H1 (cell line): ENCODE results near the gene CHSY3. TPM values are rescaled to one million over a fixed set of nuclear protein-coding genes. Genes with fewer than 3 reads are reported as not detected.
A peak's percentile ranks its signal among the peaks of the same experiment; 100 is the strongest.

Experiments
- CTCF ChIA-PET: fragments of 300-600 bp; sonication (Branson Sonifier 250); formaldehyde crosslinking; loops from one replicate; lab custom pipeline; 2021; ENCODE audit not compliant: partially characterized antibody; lab: Charles Lee
- POLR2A ChIA-PET: fragments of 300-600 bp; sonication (Branson Sonifier 250); formaldehyde crosslinking; loops from one replicate; lab custom pipeline; 2021; ENCODE audit warnings: inconsistent platforms; ENCODE audit not compliant: partially characterized antibody; lab: Charles Lee
- DNase-seq, 2 experiments: peaks; one replicate each; pipeline versions ENCODE4 v3.0.0 to v3.0.0-alpha.2; 2010 to 2022; ENCODE audit warnings: low spot score in 2 of 2, low read depth in 1 of 2, mixed read lengths in 1 of 2
- FAIRE-seq: peaks from 2 replicates; lab custom pipeline; 2011; peaks lifted over from hg19 to GRCh38; lab: Jason Lieb, UNC
- H2AFZ ChIP-seq: 2 replicates; pipeline ENCODE4 v1.8.1; 2012; ENCODE audit warnings: low read length, inconsistent platforms
- H2AK5ac ChIP-seq: 2 replicates; pipeline ENCODE4 v1.6.1; 2013; ENCODE audit warnings: low read depth, low read length
- H2BK120ac ChIP-seq: replicated peaks from 2 replicates; pipeline ENCODE3; 2013; ENCODE audit warnings: low read depth, low read length, inconsistent platforms
- H2BK12ac ChIP-seq: 2 replicates; pipeline ENCODE4 v1.6.1; 2013; ENCODE audit warnings: low read depth, low read length
- H2BK15ac ChIP-seq: 2 replicates; pipeline ENCODE4 v1.6.1; 2013; ENCODE audit warnings: low read length
- H2BK20ac ChIP-seq: 2 replicates; pipeline ENCODE4 v1.6.1; 2013; ENCODE audit warnings: low read length
- H2BK5ac ChIP-seq: 2 replicates; pipeline ENCODE4 v1.6.1; 2013; ENCODE audit warnings: low read depth, low read length
- H3K14ac ChIP-seq: 2 replicates; pipeline ENCODE4 v1.6.1; 2013; ENCODE audit warnings: inconsistent platforms; ENCODE audit not compliant: insufficient read length
- H3K18ac ChIP-seq: 2 replicates; pipeline ENCODE4 v1.6.1; 2013; ENCODE audit warnings: low read length; ENCODE audit errors: extremely low read depth
- H3K23ac ChIP-seq: 2 replicates; pipeline ENCODE4 v1.6.1; 2013; ENCODE audit warnings: inconsistent platforms; ENCODE audit not compliant: insufficient read length
- H3K23me2 ChIP-seq: 2 replicates; pipeline ENCODE4 v1.6.1; 2013; ENCODE audit warnings: low read depth, low read length
- H3K27ac ChIP-seq: 2 replicates; pipeline ENCODE4 v1.6.1; 2011; ENCODE audit warnings: low read depth, low read length, inconsistent platforms
- H3K27me3 ChIP-seq, 4 experiments: replicated peaks in 1 of 4; 1 replicate in 1 of 4; 2 replicates in 3 of 4; pipeline versions ENCODE4 v1.6.1 to v1.8.1; 2011 to 2013; ENCODE audit warnings: low read length in 3 of 4, mild to moderate bottlenecking in 3 of 4, inconsistent platforms in 2 of 4, mixed read lengths in 2 of 4, moderate library complexity in 1 of 4; ENCODE audit not compliant: control insufficient read depth in 3 of 4, insufficient read depth in 3 of 4; ENCODE audit errors: extremely low read depth in 1 of 4
- H3K36me3 ChIP-seq, 4 experiments: 2 replicates each; pipeline versions ENCODE4 v1.6.1 to v1.8.1; 2011 to 2013; ENCODE audit warnings: mild to moderate bottlenecking in 4 of 4, low read length in 3 of 4, moderate library complexity in 2 of 4, control low read depth in 1 of 4, inconsistent platforms in 1 of 4; ENCODE audit not compliant: insufficient read depth in 4 of 4, control insufficient read depth in 2 of 4
- H3K4ac ChIP-seq: replicated peaks from 2 replicates; pipeline ENCODE3; 2013; ENCODE audit warnings: low read length, low read depth, mixed read lengths, inconsistent platforms; ENCODE audit not compliant: insufficient read length
- H3K4me1 ChIP-seq, 4 experiments: replicated peaks in 1 of 4; 1 replicate in 1 of 4; 2 replicates in 3 of 4; pipeline versions ENCODE4 v1.6.1 to v1.8.1; 2011 to 2013; ENCODE audit warnings: low read length in 3 of 4, inconsistent platforms in 2 of 4, mixed read lengths in 1 of 4; ENCODE audit not compliant: insufficient read depth in 4 of 4, control insufficient read depth in 3 of 4
- H3K4me2 ChIP-seq, 2 experiments: 2 replicates each; pipeline versions ENCODE4 v1.6.1 to v1.8.1; 2011 to 2013; ENCODE audit warnings: low read depth in 2 of 2, low read length in 2 of 2, control low read depth in 1 of 2, inconsistent platforms in 1 of 2, mild to moderate bottlenecking in 1 of 2; ENCODE audit not compliant: insufficient read depth in 1 of 2
- H3K4me3 ChIP-seq, 4 experiments: fragments of 200-600, 300-600 bp in 1 of 4; sonication (generic), shearing (Covaris generic), sonication (Bioruptor Twin) in 1 of 4; 2 replicates each; pipeline versions ENCODE4 v1.5.1 to v1.8.1; 2011 to 2016; ENCODE audit warnings: low read length in 4 of 4, low read depth in 3 of 4, control low read depth in 2 of 4, inconsistent platforms in 2 of 4, mild to moderate bottlenecking in 2 of 4, mixed read lengths in 1 of 4, moderate library complexity in 1 of 4; ENCODE audit not compliant: insufficient read depth in 2 of 4; ENCODE audit errors: extremely low read depth in 1 of 4
- H3K56ac ChIP-seq: replicated peaks from 2 replicates; pipeline ENCODE3; 2013; ENCODE audit warnings: low read depth, mild to moderate bottlenecking, mixed read lengths, low read length, inconsistent platforms; ENCODE audit not compliant: insufficient read length
- H3K79me1 ChIP-seq: 2 replicates; pipeline ENCODE4 v1.6.1; 2013; ENCODE audit warnings: low read depth, low read length, control low read depth
- H3K79me2 ChIP-seq, 2 experiments: 2 replicates each; pipeline versions ENCODE4 v1.6.1 to v1.8.1; 2012 to 2013; ENCODE audit warnings: low read length in 2 of 2, mild to moderate bottlenecking in 2 of 2, inconsistent platforms in 1 of 2; ENCODE audit not compliant: insufficient read depth in 2 of 2, control insufficient read depth in 1 of 2
- H3K9ac ChIP-seq, 4 experiments: replicated peaks in 1 of 4; 1 replicate in 1 of 4; 2 replicates in 3 of 4; pipeline versions ENCODE4 v1.6.1 to v1.8.1; 2011 to 2013; ENCODE audit warnings: low read depth in 3 of 4, low read length in 3 of 4, control low read depth in 2 of 4, mild to moderate bottlenecking in 2 of 4, moderate library complexity in 2 of 4, inconsistent platforms in 1 of 4; ENCODE audit errors: extremely low read depth in 1 of 4
- H3K9me3 ChIP-seq, 2 experiments: 2 replicates each; pipeline versions ENCODE4 v1.6.1 to v1.8.1; 2012 to 2013; ENCODE audit warnings: mild to moderate bottlenecking in 2 of 2, moderate library complexity in 2 of 2, control low read depth in 1 of 2, inconsistent platforms in 1 of 2, low read depth in 1 of 2, low read length in 1 of 2, mixed read lengths in 1 of 2; ENCODE audit not compliant: insufficient read depth in 2 of 2
- H4K20me1 ChIP-seq, 2 experiments: replicated peaks in 1 of 2; 2 replicates each; pipeline versions ENCODE3 to v1.8.1; 2011 to 2013; ENCODE audit warnings: inconsistent platforms in 2 of 2, low read length in 2 of 2, mild to moderate bottlenecking in 1 of 2; ENCODE audit not compliant: insufficient read depth in 2 of 2, control insufficient read depth in 1 of 2
- H4K5ac ChIP-seq: 2 replicates; pipeline ENCODE4 v1.6.1; 2013; ENCODE audit warnings: low read length, low read depth, mixed read lengths, inconsistent platforms; ENCODE audit not compliant: insufficient read length
- H4K8ac ChIP-seq: 2 replicates; pipeline ENCODE4 v1.8.0; 2013; ENCODE audit warnings: mild to moderate bottlenecking, moderate library complexity, low read length, inconsistent platforms; ENCODE audit not compliant: insufficient read depth; ENCODE audit errors: extremely low read depth
- H4K91ac ChIP-seq: replicated peaks from 2 replicates; pipeline ENCODE3; 2013; ENCODE audit warnings: low read length, mixed read lengths, inconsistent platforms; ENCODE audit not compliant: insufficient read length
- CEBPB ChIP-seq: IDR thresholded peaks from 2 replicates; pipeline ENCODE4 v1.6.1; 2012; ENCODE audit warnings: low read depth, low read length
- JUN ChIP-seq: IDR thresholded peaks from 2 replicates; pipeline ENCODE4 v1.6.1; 2011; ENCODE audit warnings: low read depth, mild to moderate bottlenecking, improper control_type of control experiment, low read length
- JUND ChIP-seq: IDR thresholded peaks from 2 replicates; pipeline ENCODE4 v1.6.1; 2011; ENCODE audit warnings: mild to moderate bottlenecking, improper control_type of control experiment, low read length
- RBBP5 ChIP-seq: IDR thresholded peaks from 2 replicates; pipeline ENCODE4 v1.7.1; 2012; ENCODE audit warnings: low read depth, mild to moderate bottlenecking, inconsistent platforms, low read length, moderate library complexity, borderline replicate concordance
- SIX5 ChIP-seq: IDR thresholded peaks from 2 replicates; pipeline ENCODE4 v1.6.1; 2011; ENCODE audit warnings: mild to moderate bottlenecking, low read depth, low read length
- SRF ChIP-seq: IDR thresholded peaks from 2 replicates; pipeline ENCODE4 v1.6.1; 2011; ENCODE audit warnings: mild to moderate bottlenecking, low read depth, low read length, moderate library complexity
- YY1 ChIP-seq: IDR thresholded peaks from 2 replicates; pipeline ENCODE4 v1.6.1; 2011; ENCODE audit warnings: low read depth, mild to moderate bottlenecking, low read length
- WGBS, 2 experiments: shearing (Covaris generic) in 1 of 2; methylation state at CpG; one replicate each; pipeline versions ENCODE4 v1.1.6 to v1.1.7; 2013 to 2015; ENCODE audit warnings: low lambda C conversion rate in 2 of 2, mixed read lengths in 2 of 2, inconsistent platforms in 1 of 2, low coverage in 1 of 2, missing lambda C conversion rate in 1 of 2; ENCODE audit not compliant: insufficient replicate concordance in 2 of 2, insufficient coverage in 1 of 2, insufficient read length in 1 of 2; ENCODE audit errors: extremely low coverage in 1 of 2, missing lambda C conversion rate in 1 of 2; 5-methylcytosine and 5-hydroxymethylcytosine counted together
- polyA plus RNA-seq, 7 experiments: library from polyadenylated mRNA; depleted of rRNA in 3 of 7; stranded (reverse) in 5 of 7; unstranded in 2 of 7; fragments of >200 nt in 5 of 7; fragments of 200-250 nt in 2 of 7; gene quantifications; 1 replicate in 5 of 7; 2 replicates in 1 of 7; 4 replicates in 1 of 7; pipeline versions ENCODE4 v1.2.1 to v1.2.3, GENCODE V29; 2011 to 2013; ENCODE audit warnings: missing spikeins in 2 of 7, mixed read lengths in 2 of 7
- total RNA-seq: library from RNA; stranded (reverse); fragmentation: NEBNext Ultra II Directional; extraction: Animal tissue kit (Norgen Biotek cat#: 25700); gene quantifications from 2 replicates; pipeline ENCODE4 v1.2.1, GENCODE V29; 2021
- TF ChIP-seq, protein P1 (sequence below): IDR thresholded peaks from 2 replicates; pipeline ENCODE4 v1.6.1; 2011; ENCODE audit warnings: low read depth, mild to moderate bottlenecking, low read length; ENCODE audit not compliant: insufficient read depth
- TF ChIP-seq, protein P2 (sequence below), 3 experiments: IDR thresholded peaks; 1 replicate in 2 of 3; 2 replicates in 1 of 3; pipeline versions ENCODE4 v1.5.1 to v1.6.1; 2011; ENCODE audit warnings: low read length in 3 of 3, mild to moderate bottlenecking in 3 of 3, inconsistent platforms in 2 of 3, low read depth in 1 of 3, moderate library complexity in 1 of 3; ENCODE audit not compliant: insufficient read depth in 1 of 3; ENCODE audit errors: control extremely low read depth in 1 of 3

The CHSY3 gene
- total and polyA plus RNA-seq, 2 of the 8 experiments (the other 6 are each of a cell fraction or from before 2014, with no cell fraction given): 0.24 to 1.8 TPM

DNA sequence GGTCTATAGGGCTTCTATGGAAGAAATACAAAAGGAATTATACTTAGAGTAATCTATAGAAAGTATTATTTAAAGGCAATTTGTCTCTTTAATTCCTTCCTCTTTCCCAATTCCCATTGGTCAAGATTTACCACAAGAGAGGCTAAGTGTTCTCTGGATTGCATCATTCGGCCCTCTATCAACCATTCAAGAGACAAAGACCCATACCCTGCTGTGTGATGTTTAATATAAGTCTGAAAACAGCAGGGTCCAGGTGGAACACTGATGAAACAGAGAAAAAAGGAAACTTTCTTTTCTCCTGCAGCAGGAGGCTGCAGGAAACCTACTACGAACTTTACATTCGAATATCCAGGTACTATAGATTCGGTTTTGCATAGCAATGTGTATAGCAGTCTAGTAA, 323.4 kb downstream of the CHSY3 start:
- peak overlapping the region; percentile 90 for H4K5ac ChIP-seq
- 0 out of 2 replicates have a peak overlapping the region, but pooled peaks have one; percentile 0 for H3K18ac ChIP-seq
- H2BK15ac ChIP-seq: no peak overlapping the region
- H2BK20ac ChIP-seq: no peak overlapping the region
- H3K9ac ChIP-seq: no peak overlapping the region
- no peaks in the 10 kb centered on the region for H4K20me1 ChIP-seq
- H3K4ac ChIP-seq: no peak overlapping the region
- no peaks in the 10 kb centered on the region for H3K79me1 ChIP-seq
- H3K36me3 ChIP-seq: no peaks in the 10 kb centered on the region
- H3K4me1 ChIP-seq: peaks cover 0 to 3% (median 0%) of the 10 kb centered on the region in 4 experiments; a peak in 3 of 7 replicates
- no peak overlapping the region for H4K8ac ChIP-seq
- H3K79me2 ChIP-seq: no peaks in the 10 kb centered on the region
- H3K14ac ChIP-seq: no peak overlapping the region
- no peak for FAIRE-seq
- no peaks in the 10 kb centered on the region for H3K9me3 ChIP-seq
- no peak overlapping the region for H3K56ac ChIP-seq
- H3K27me3 ChIP-seq: no peaks in the 10 kb centered on the region
- ChIA-PET POLR2A (no interaction called here), CTCF (no interaction called here)
- no peak overlapping the region for H3K27ac ChIP-seq
- H2AFZ ChIP-seq: no peak overlapping the region
- no peak overlapping the region for H3K4me3 ChIP-seq
- H2BK12ac ChIP-seq: no peak overlapping the region
- WGBS, 2 experiments: 52% methylated on average over 4 of the region's 4 CpGs; no CpG with 5 or more reads in 1 of the 2 experiments
- no peak overlapping the region for H2BK120ac ChIP-seq
- H2BK5ac ChIP-seq: no peak overlapping the region
- TF ChIP-seq JUN: no peak
- TF ChIP-seq JUND: 0 out of 2 replicates have a peak, but pooled peaks have one; percentile 45
- TF ChIP-seq SRF: no peak
- TF ChIP-seq SIX5: no peak
- TF ChIP-seq RBBP5: no peak
- TF ChIP-seq, protein P1, sequence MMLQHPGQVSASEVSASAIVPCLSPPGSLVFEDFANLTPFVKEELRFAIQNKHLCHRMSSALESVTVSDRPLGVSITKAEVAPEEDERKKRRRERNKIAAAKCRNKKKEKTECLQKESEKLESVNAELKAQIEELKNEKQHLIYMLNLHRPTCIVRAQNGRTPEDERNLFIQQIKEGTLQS: 0 out of 2 replicates have a peak, but pooled peaks have one; percentile 22
- no peak for TF ChIP-seq YY1
- peak; percentile 91 for TF ChIP-seq CEBPB
- TF ChIP-seq, protein P2, sequence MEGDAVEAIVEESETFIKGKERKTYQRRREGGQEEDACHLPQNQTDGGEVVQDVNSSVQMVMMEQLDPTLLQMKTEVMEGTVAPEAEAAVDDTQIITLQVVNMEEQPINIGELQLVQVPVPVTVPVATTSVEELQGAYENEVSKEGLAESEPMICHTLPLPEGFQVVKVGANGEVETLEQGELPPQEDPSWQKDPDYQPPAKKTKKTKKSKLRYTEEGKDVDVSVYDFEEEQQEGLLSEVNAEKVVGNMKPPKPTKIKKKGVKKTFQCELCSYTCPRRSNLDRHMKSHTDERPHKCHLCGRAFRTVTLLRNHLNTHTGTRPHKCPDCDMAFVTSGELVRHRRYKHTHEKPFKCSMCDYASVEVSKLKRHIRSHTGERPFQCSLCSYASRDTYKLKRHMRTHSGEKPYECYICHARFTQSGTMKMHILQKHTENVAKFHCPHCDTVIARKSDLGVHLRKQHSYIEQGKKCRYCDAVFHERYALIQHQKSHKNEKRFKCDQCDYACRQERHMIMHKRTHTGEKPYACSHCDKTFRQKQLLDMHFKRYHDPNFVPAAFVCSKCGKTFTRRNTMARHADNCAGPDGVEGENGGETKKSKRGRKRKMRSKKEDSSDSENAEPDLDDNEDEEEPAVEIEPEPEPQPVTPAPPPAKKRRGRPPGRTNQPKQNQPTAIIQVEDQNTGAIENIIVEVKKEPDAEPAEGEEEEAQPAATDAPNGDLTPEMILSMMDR (IDR thresholded peaks at IDR 0.05; ENCODE audit: control extremely low read depth in 1 of 3, insufficient read depth in 1 of 3, low read depth in 1 of 3, low read length in 3 of 3): no peak
- no peak overlapping the region for H3K23ac ChIP-seq
- H4K91ac ChIP-seq: no peak overlapping the region
- H3K4me2 ChIP-seq: no peak overlapping the region
- no peaks in the 10 kb centered on the region for H3K23me2 ChIP-seq
- DNase-seq: no peak
- H2AK5ac ChIP-seq: no peak overlapping the region
